Activated effector memory CD4-positive, alpha-beta T cell treated with Interleukin-2 at 50 U/mL for 16 hours (primary cell): ENCODE measurements around the gene SEC24C.
"Not testable (repeated sequence)": the region's sequence is repeated elsewhere in the genome, so short reads cannot be mapped to it uniquely, and the experiment has no call there.

ENCODE experiments used
- DNase-seq: peaks from one replicate; pipeline ENCODE4 v3.0.0-alpha.2; 2020

Gene SEC24C

DNA sequence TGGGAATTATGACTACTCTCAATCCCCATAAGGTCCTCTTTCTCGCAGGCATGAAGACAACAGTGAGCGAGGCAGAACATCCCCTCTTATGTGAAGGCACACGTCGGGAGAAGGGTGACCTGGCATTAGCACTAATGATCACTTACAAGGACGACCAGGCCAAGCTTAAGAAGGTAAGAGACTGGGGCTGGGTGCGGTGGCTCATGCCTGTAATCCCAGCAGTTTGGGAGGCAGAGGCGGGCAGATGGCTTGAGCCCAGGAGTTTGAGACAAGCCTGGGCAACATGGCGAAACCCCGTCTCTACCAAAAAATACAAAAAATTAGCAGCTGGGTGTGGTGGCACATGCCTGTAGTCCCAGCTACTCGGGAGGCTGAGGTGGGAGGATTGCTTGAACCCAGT is 51.3 kb downstream of the SEC24C start:
- DNase-seq, result not testable (repeated sequence)

DNA sequence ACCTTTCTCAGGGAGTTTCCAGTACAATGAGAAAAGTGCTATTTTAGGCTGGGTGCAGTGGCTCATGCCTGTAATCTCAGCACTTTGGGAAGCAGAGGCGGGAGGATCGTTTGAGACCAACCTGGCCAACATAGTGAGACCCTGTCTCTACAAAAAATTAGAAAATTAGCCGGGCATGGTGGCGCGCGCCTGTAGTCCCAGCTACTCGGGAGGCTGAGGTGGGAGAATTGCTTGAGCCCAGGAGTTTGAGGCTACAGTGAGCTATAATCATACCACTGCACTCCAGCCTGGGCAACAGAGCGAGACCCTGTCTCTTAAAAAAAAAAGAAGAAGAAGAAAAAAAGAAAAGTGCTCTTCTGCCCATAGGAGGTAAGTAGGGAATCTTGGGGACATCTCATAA is 51.9 kb downstream of the SEC24C start:
- DNase-seq, result not testable (repeated sequence)

DNA sequence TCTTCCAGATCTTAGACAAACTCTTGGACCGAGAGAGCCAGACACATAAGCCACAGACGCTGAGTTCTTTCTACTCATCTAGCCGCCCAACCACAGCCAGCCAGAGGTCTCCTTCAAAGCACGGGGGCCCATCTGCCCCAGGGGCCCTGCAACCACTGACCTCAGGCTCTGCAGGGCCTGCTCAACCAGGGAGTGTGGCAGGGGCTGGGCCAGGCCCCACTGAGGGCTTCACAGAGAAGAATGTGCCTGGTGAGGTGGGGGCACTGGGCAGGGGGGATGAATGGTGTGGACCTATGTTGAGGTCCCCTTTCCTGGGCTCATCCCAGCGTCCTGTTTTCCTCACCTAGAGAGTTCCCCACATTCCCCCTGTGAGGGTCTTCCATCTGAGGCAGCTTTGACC is 52.6 kb downstream of the SEC24C start:
- no peak for DNase-seq

GRCh38 chr10:73797324-73798025 is 53.3 kb downstream of the SEC24C start:
- no peak for DNase-seq

GRCh38 chr10:73798087-73798486 is 53.9 kb downstream of the SEC24C start:
- no peak for DNase-seq

DNA sequence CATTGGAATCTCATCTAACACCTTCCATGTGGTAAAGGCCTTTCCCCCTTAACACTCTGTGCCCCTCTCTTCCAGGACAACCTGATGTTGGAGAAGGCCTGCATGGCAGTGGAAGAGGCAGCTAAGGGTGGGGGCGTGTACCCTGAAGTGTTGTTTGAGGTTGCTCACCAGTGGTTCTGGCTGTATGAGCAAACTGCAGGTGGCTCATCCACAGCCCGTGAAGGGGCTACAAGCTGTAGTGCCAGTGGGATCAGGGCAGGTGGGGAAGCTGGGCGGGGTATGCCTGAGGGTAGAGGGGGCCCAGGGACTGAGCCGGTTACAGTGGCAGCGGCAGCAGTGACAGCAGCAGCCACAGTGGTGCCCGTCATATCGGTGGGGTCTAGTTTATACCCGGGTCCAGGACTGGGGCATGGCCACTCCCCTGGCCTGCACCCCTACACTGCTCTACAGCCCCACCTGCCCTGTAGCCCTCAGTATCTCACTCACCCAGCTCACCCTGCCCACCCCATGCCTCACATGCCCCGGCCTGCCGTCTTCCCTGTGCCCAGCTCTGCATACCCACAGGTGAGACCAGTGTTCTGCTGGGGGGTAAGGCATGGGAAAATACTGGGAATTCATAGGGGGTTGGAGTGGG is 54.9 kb downstream of the SEC24C start:
- no peak for DNase-seq

DNA sequence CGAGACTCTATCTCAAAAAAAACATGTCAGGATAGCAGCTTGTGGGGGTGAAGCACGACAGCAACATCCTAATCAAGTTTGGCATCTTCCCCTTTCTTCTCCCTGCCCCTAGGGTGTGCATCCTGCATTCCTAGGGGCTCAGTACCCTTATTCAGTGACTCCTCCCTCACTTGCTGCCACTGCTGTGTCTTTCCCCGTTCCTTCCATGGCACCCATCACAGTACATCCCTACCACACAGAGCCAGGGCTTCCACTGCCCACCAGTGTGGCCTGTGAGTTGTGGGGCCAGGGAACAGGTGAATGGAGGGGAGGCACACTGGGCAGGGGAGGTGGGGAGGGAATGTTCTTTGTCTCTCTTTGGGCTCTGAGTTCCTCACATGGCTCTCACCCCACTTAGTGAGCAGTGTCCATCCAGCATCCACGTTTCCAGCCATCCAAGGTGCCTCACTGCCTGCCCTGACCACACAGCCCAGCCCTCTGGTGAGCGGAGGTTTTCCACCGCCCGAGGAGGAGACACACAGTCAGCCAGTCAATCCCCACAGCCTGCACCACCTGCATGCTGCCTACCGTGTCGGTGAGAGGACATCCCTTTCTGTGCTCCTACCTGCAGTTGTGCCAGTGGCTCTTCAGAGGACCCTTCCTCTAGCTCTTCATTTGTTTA is 55.9 kb downstream of the SEC24C start:
- DNase-seq, result no peak

GRCh38 chr10:73800560-73801252 is 56.5 kb downstream of the SEC24C start:
- no peak for DNase-seq

- no peak for DNase-seq
Measured at GRCh38 chr10:73801253-73801590, 57.0 kb downstream of the SEC24C start.

DNA sequence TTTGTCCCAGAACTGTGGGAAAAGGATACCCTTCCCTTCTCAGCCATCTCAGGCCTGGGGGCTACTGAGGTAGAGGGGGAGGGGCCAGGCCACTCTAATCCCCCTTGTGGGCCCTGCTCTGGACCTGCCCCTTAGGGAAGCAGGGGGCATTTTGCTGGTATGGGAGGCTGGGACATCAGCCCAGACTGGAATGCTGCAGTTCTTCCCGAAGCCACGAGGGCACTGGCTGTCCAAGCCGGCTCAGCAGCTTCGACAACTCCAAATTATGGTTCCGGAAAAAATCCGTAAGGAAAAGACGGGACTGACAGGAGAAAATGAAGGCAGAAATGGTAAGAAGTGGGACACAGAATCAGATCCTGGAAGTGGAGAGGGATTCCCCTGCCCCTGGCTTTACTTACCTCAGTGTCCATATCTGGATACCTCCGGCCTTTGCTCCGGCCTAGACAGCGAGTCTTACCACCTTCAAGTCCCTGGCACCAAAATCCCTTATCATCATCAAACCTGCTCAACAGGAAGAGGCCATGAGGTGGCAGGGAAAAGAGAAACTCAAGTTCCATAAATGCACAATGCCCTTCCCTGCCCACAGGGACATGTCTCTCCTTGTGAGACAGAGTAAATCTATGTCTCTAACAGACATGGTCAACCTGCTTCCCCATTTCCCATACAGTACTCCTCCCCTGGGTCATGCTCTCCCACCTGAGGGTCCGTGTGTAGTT is 58.3 kb downstream of the SEC24C start:
- DNase-seq, result no peak

DNA sequence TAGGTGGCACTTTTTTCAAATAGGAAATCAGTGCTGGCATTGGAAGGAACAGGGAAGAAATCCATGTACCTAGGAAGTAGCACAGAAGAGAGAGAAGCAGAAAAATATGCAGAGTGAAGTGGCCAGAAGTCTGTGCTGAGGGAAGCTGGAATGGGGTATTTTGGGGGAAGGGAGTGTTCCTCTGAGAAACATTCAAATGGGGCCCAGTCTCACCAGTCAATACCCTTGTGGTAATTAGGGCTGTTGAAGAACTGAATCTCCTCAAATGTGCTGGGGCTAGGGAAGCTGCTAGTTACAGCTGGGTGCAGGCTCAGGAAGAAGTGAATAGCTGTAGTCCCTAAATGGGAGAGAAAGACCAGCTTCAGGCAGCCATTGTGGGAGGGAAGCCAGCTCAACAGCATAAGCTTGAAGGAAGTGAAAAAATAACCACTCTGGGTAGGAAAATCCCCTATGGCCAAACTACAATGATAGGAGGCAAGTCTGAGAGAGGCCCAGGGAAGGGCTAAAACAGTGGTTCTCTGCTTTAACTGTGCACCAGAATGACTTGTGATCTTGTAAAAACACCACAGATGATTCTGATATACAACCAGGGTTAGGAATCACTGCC is 59.6 kb downstream of the SEC24C start:
- DNase-seq, result no peak

DNA sequence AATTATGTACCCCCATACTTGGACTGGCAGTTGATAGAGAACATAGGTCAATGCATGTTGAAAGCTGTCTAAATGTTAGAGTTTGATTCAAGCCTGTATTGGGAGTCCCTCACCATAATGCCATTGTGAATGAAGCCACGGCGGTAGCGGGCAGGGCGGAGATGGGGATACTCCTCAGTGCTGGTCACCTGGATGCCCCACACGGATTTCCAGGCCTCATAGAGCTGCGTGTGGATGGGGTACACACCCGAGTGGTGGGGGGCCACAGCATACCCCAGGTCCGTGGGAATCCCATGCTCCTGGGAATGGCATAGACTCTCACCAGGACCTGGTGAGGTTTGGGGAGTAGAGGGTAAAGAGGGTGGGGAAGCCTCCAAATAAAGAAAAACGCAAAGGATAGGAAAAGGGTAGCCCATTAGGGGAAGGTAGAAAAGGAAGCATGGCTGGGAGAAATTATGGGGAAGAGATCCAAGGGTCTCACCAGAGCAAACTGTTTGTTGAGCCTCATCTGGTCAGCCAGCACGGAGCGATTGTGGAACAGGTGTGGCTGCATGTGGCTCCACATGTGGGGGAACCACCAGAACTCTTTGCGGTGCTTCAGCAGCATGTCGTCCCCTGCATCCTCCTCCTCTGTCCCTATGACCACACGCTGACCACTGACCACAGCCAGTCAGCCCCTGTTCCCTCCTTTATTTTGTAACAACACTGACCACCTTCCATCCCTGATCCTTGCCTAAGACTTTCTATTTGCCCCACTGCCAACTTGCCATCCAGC is 62.2 kb downstream of the SEC24C start:
- no peak for DNase-seq

GRCh38 chr10:73807471-73807870 is 63.3 kb downstream of the SEC24C start:
- DNase-seq, result no peak

GRCh38 chr10:73808021-73808815 is 64.0 kb downstream of the SEC24C start:
- DNase-seq, result no peak

GRCh38 chr10:73809061-73809818 is 65.1 kb downstream of the SEC24C start:
- DNase-seq, result no peak

DNA sequence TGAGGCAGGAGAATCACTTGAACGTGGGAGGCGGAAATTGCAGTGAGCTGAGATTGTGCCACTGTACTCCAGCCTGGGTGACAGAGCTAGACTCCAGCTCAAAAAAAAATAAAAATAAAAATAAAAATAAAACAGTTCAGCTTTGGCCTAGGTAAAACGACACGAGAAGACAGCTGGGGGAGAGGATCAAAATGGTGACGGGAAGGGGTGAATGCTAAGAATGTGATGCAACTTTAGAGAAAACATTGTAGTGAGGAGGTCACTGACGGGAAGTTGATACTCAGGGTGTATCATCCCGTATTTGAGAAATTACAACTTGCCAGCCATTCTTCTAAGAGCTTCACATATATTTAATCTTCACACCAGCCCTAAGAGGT is 66.2 kb downstream of the SEC24C start:
- DNase-seq, result no peak

GRCh38 chr10:73810735-73811465 is 66.7 kb downstream of the SEC24C start:
- peak; percentile 57 for DNase-seq

DNA sequence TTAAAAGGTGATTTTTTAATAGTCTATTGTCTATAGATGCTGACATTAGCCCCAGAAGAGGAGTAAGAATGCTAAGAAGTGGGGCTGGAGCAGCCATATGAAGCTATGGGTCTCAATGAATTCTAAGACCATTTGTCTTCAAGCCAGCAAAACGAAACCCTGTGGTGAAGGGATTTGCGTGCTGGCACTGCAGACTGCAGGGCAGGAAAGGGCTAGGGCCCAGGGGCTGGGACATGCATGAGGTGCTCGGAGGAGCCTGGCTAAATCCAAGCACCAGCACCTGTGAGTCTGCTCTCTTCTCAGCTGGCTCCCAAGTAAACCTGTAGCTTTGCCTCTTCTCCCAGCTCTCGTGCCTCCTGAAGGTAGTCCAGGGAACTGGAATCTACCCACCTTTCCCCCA is 68.5 kb downstream of the SEC24C start:
- no peak for DNase-seq

- no peak for DNase-seq
Measured at GRCh38 chr10:73813333-73813732, 69.2 kb downstream of the SEC24C start.
